Fibroblast of the aortic adventitia (primary cell): ENCODE measurements around the gene SRC. TPM values are rescaled to one million over a fixed set of nuclear protein-coding genes. Genes with fewer than 3 reads are reported as not detected.
"Not testable (repeated sequence)": the region's sequence is repeated elsewhere in the genome, so short reads cannot be mapped to it uniquely, and the experiment has no call there.

ENCODE experiments used
- DNase-seq: peaks from one replicate; pipeline ENCODE4 v3.0.0-alpha.2; 2010; ENCODE audit warnings: low read depth
- H3K4me3 ChIP-seq: 2 replicates; pipeline ENCODE4 v1.5.1; 2011; ENCODE audit warnings: low read depth, mild to moderate bottlenecking, control low read depth, low read length, moderate library complexity
- CTCF ChIP-seq: IDR thresholded peaks from 2 replicates; pipeline ENCODE4 v1.5.1; 2011; ENCODE audit warnings: mild to moderate bottlenecking, low read length, control low read depth, inconsistent platforms; ENCODE audit not compliant: insufficient read depth
- total RNA-seq: library from RNA; depleted of rRNA; stranded (reverse); fragments of >200 nt; gene quantifications from 2 replicates; pipeline ENCODE4 v1.2.3, GENCODE V29; 2012; ENCODE audit warnings: low replicate concordance

The SRC gene
- total RNA-seq, 1 donor = 19.1 TPM

- no peak overlapping the region for H3K4me3 ChIP-seq
- no peak for TF ChIP-seq CTCF
- DNase-seq = no peak
Measured at GRCh38 chr20:37364013-37364926, 18.3 kb downstream of the SRC start.

- TF ChIP-seq CTCF = no peak
- DNase-seq = no peak
Measured at GRCh38 chr20:37364927-37365272, 19.0 kb downstream of the SRC start.

GRCh38 chr20:37365760-37366638 is 20.1 kb downstream of the SRC start:
- no peak for DNase-seq
- H3K4me3 ChIP-seq = no peak overlapping the region
- no peak for TF ChIP-seq CTCF

More at GRCh38 chr20:37364927-37365272, 19.0 kb downstream of the SRC start:
- H3K4me3 ChIP-seq = no peak overlapping the region

GRCh38 chr20:37366743-37367142 is 20.8 kb downstream of the SRC start:
- H3K4me3 ChIP-seq = no peak overlapping the region
- peak; percentile 58 for DNase-seq
- no peak for TF ChIP-seq CTCF

- no peak overlapping the region for H3K4me3 ChIP-seq
- TF ChIP-seq CTCF = no peak
- DNase-seq = no peak
Measured at GRCh38 chr20:37369846-37370245, 23.9 kb downstream of the SRC start.

- DNase-seq, H3K4me3 ChIP-seq: not testable (repeated sequence)
Measured at GRCh38 chr20:37371845-37372244, 25.9 kb downstream of the SRC start.

GRCh38 chr20:37372441-37372840 is 26.5 kb downstream of the SRC start:
- TF ChIP-seq CTCF = no peak
- no peak overlapping the region for H3K4me3 ChIP-seq
- DNase-seq = no peak
